Lower lobe of right lung (tissue), 2 donors: ENCODE data around the gene DGKI. TPM values are rescaled to one million over a fixed set of nuclear protein-coding genes. Genes with fewer than 3 reads are reported as not detected.

Source experiments
- ATAC-seq, 2 donors: fragments of 200-7000 bp; cut with Tn5 transposase; one replicate each; pipeline ENCODE4 v1.9.1; 2020 to 2022; ENCODE audit warnings: mild to moderate bottlenecking in 2 of 2, moderate library complexity in 2 of 2
- DNase-seq: peaks from one replicate; pipeline ENCODE4 v3.0.0-alpha.2; 2020
- H3K27ac ChIP-seq: fragments of 200-600 bp; one replicate; pipeline ENCODE4 v1.8.0; 2022
- H3K27me3 ChIP-seq: fragments of 200-600 bp; one replicate; pipeline ENCODE4 v1.8.0; 2022; ENCODE audit warnings: low read depth
- H3K36me3 ChIP-seq: fragments of 200-600 bp; one replicate; pipeline ENCODE4 v1.8.0; 2022; ENCODE audit warnings: mild to moderate bottlenecking
- H3K4me1 ChIP-seq: fragments of 200-600 bp; one replicate; pipeline ENCODE4 v1.8.0; 2022
- H3K4me3 ChIP-seq: fragments of 200-600 bp; one replicate; pipeline ENCODE4 v1.8.0; 2022; ENCODE audit warnings: mild to moderate bottlenecking
- H3K9me3 ChIP-seq: fragments of 200-600 bp; one replicate; pipeline ENCODE4 v1.8.0; 2022
- intact Hi-C: fragments of 100-400 bp; cut with DNase I; formaldehyde crosslinking; loops from one replicate; pipeline ENCODE4 v1.11.0; 2022
- total RNA-seq: library from RNA; stranded (reverse); fragmentation: NEBNext Ultra II Directional; extraction: Animal tissue kit (Norgen Biotek cat#: 25700); gene quantifications from one replicate; pipeline ENCODE4 v1.2.1, GENCODE V29; 2021
- TF ChIP-seq, protein P1 (sequence below): fragments of 200-600 bp; IDR thresholded peaks from one replicate; pipeline ENCODE4 v1.8.0; 2022; ENCODE audit warnings: antibody characterized with exemption, mild to moderate bottlenecking
- donor health status: DM: no; HTN: yes; CAD: no; lungs with severe emphysema.

Gene DGKI
- total RNA-seq, 1 donor from 2014 or later = 0.09 TPM

GRCh38 chr7:137469191-137469811 lies 377.5 kb downstream of the DGKI start:
- Histone ChIP-seq H3K36me3 (no peaks in the 10 kb centered on the region), H3K4me3 (no peak overlapping the region), H3K27ac (no peak overlapping the region), H3K27me3 (no peaks in the 10 kb centered on the region), H3K4me1 (no peaks in the 10 kb centered on the region), H3K9me3 (no peaks in the 10 kb centered on the region)
- DNase-seq (no peak), ATAC-seq (no peak)
- TF ChIP-seq, protein P1, sequence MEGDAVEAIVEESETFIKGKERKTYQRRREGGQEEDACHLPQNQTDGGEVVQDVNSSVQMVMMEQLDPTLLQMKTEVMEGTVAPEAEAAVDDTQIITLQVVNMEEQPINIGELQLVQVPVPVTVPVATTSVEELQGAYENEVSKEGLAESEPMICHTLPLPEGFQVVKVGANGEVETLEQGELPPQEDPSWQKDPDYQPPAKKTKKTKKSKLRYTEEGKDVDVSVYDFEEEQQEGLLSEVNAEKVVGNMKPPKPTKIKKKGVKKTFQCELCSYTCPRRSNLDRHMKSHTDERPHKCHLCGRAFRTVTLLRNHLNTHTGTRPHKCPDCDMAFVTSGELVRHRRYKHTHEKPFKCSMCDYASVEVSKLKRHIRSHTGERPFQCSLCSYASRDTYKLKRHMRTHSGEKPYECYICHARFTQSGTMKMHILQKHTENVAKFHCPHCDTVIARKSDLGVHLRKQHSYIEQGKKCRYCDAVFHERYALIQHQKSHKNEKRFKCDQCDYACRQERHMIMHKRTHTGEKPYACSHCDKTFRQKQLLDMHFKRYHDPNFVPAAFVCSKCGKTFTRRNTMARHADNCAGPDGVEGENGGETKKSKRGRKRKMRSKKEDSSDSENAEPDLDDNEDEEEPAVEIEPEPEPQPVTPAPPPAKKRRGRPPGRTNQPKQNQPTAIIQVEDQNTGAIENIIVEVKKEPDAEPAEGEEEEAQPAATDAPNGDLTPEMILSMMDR = no peak
- intact Hi-C loops = no loop called here

GRCh38 chr7:137462847-137463246 lies 383.9 kb downstream of the DGKI start:
- no peak for ATAC-seq
- H3K27ac ChIP-seq = no peak overlapping the region
- no peaks in the 10 kb centered on the region for H3K9me3 ChIP-seq
- no peaks in the 10 kb centered on the region for H3K27me3 ChIP-seq
- intact Hi-C loops = no loop called here
- no peak overlapping the region for H3K4me3 ChIP-seq
- TF ChIP-seq, protein P1 = no peak
- DNase-seq = no peak
- H3K36me3 ChIP-seq = no peaks in the 10 kb centered on the region
- no peaks in the 10 kb centered on the region for H3K4me1 ChIP-seq

DNA sequence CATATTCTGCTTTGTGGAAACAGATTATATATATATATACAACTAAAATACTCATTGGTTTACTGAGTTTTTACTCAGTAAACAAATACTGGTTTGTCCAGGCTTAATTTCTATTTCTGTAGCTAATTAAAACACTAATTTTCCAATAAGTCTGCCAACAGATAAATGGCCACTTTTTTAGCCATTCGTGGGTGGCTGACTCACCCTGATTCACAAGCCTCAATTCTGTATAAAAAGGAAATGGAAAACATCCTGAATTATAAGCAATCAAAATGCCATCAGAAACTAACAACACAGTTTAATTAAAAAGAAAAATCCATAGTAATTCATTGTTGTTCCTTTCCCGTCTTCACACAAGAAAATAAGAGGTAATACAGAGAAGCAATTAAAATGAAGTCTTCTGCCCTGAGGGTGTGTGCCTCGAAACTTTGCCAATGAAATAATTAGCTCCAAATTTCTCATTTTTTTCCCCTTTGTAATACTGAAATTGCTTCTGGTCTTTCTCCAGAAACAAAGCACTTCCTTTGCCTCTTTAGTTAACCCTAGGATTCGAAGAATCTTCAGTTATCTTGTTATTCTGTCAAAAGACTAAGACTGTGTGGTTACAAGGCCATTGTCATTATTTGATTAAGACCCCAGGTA lies 384.6 kb downstream of the DGKI start:
- no peaks in the 10 kb centered on the region for H3K4me1 ChIP-seq
- ATAC-seq = no peak
- TF ChIP-seq, protein P1 = no peak
- H3K4me3 ChIP-seq = no peak overlapping the region
- DNase-seq = no peak
- H3K27me3 ChIP-seq = no peaks in the 10 kb centered on the region
- H3K9me3 ChIP-seq = no peaks in the 10 kb centered on the region
- H3K36me3 ChIP-seq = no peaks in the 10 kb centered on the region
- no peak overlapping the region for H3K27ac ChIP-seq
- intact Hi-C loops = no loop called here

- H3K27me3 ChIP-seq = no peaks in the 10 kb centered on the region
- TF ChIP-seq, protein P1 = no peak
- H3K36me3 ChIP-seq = no peaks in the 10 kb centered on the region
- DNase-seq = no peak
- no peaks in the 10 kb centered on the region for H3K9me3 ChIP-seq
- H3K4me3 ChIP-seq = no peak overlapping the region
- H3K27ac ChIP-seq = no peak overlapping the region
- intact Hi-C loops = loop anchor here (10.0 kb wide), 1 partner anchor 294 kb away; no protein-coding TSS in a partner anchor
- H3K4me1 ChIP-seq = peaks cover 7% of the 10 kb centered on the region
- no peak for ATAC-seq
These were observed 388.4 kb downstream of the DGKI start for GRCh38 chr7:137458399-137458798.

GRCh38 chr7:137454767-137455166 lies 392.0 kb downstream of the DGKI start:
- no peak for DNase-seq
- TF ChIP-seq, protein P1 = no peak
- ATAC-seq = peak; percentile 34 to 39

More at GRCh38 chr7:137454767-137455166, 392.0 kb downstream of the DGKI start:
- intact Hi-C loops = loop anchor here (10.0 kb wide), 1 partner anchor 290 kb away; no protein-coding TSS in a partner anchor
- H3K27ac ChIP-seq = no peak overlapping the region
- H3K4me1 ChIP-seq = peaks cover 7% of the 10 kb centered on the region
- H3K36me3 ChIP-seq = no peaks in the 10 kb centered on the region
- H3K9me3 ChIP-seq = no peaks in the 10 kb centered on the region
- no peaks in the 10 kb centered on the region for H3K27me3 ChIP-seq
- no peak overlapping the region for H3K4me3 ChIP-seq
